IPS DF 4.7 (cell line): Measurements from ENCODE around the gene TRIO.

Source experiments
- DNase-seq: peaks from one replicate; pipeline ENCODE4 v3.0.0-alpha.2; 2013; ENCODE audit warnings: low spot score; ENCODE audit errors: extremely low read depth

The TRIO gene

GRCh38 chr5:14264605-14265316 is 121.6 kb downstream of the TRIO start:
- DNase-seq: no peak

- no peak for DNase-seq
Measured at GRCh38 chr5:14265570-14265969, 122.4 kb downstream of the TRIO start.

GRCh38 chr5:14266171-14266570 is 123.0 kb downstream of the TRIO start:
- DNase-seq: no peak

- no peak for DNase-seq
Measured at GRCh38 chr5:14266686-14267085, 123.5 kb downstream of the TRIO start.

GRCh38 chr5:14267166-14267838 is 124.2 kb downstream of the TRIO start:
- DNase-seq: no peak

GRCh38 chr5:14267991-14268708 is 125.0 kb downstream of the TRIO start:
- DNase-seq: no peak

GRCh38 chr5:14268738-14269137 is 125.6 kb downstream of the TRIO start:
- no peak for DNase-seq

- no peak for DNase-seq
Measured at GRCh38 chr5:14269395-14269794, 126.3 kb downstream of the TRIO start.

- DNase-seq: no peak
Measured at GRCh38 chr5:14270209-14270702, 127.1 kb downstream of the TRIO start.

- no peak for DNase-seq
Measured at GRCh38 chr5:14272548-14273205, 129.5 kb downstream of the TRIO start.

- DNase-seq: no peak
Measured at GRCh38 chr5:14273207-14273767, 130.1 kb downstream of the TRIO start.

- DNase-seq: no peak
Measured at GRCh38 chr5:14276380-14276779, 133.2 kb downstream of the TRIO start.

- DNase-seq: no peak
Measured at GRCh38 chr5:14277385-14278320, 134.5 kb downstream of the TRIO start.

- no peak for DNase-seq
Measured at GRCh38 chr5:14280294-14280854, 137.2 kb downstream of the TRIO start.

- DNase-seq: no peak
Measured at GRCh38 chr5:14281746-14282181, 138.6 kb downstream of the TRIO start.

GRCh38 chr5:14283139-14283538 is 140.0 kb downstream of the TRIO start:
- no peak for DNase-seq

GRCh38 chr5:14284392-14285148 is 141.4 kb downstream of the TRIO start:
- no peak for DNase-seq

GRCh38 chr5:14286007-14286406 is 142.9 kb downstream of the TRIO start:
- no peak for DNase-seq
